AG08395 (cell line): ENCODE results near the gene SHOC2.

Experiments
- DNase-seq: peaks from one replicate; pipeline ENCODE4 v3.0.0; 2012; ENCODE audit warnings: mixed read lengths, low spot score

SHOC2 gene

DNA sequence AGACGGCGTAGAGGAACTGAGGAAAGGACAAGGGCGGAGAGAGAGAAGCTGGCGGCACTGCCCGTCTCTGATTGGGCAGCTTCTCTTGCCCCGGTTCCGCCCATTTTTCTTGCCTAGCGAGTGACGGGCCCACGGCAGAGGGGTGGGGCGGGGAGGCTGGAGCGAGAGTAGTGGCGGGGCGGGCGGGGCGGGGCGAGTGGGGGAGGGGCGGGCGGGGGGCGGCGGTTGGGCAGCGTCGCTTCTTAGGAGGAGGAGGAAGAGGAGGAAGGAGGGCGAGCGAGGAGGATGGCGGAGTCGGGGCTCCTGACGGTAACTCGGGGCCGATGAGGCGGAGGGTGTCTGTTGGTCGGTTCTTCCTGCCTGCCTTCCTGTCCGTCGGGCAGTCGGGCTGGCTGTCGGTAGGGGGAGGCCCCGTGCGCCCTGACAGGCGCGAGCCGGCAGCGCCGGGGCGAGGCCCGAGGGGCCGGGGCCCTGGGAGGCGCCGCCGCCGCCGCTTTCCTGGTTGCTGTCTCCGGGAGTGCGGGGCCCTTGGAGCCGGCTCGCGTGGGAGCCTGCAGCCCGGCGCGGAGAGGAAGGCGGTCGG, at the start of gene SHOC2:
SHOC2 (plus strand) TSS at position 256 of the 583 bp plus-strand sequence. CDS start 44,755 bp downstream, outside the sequence.
- DNase-seq: peak; percentile 61

DNA sequence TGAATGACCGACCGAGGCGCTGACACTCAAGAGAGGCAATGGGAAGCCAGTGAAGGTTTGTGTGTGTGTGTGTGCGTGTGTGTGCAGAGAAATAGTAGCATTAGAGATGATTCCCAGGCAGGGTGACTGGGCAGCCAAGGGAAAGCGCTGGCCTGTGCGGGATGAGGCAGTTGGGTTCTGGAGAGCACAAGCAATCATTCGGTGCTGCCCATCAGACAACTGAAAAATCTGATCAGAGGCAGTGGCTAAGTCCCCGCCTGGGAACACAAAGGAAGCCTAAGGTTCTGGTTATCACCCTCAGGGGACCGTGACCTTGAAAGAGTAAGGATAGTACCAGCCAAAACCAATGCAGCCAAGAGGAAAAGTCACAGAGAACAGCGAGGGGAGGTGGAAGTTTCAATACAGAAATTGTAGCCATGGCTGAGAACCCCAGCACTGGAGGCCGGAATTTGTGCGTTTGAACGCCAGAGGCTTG, 48.5 kb upstream of the SHOC2 start:
- no peak for DNase-seq

DNA sequence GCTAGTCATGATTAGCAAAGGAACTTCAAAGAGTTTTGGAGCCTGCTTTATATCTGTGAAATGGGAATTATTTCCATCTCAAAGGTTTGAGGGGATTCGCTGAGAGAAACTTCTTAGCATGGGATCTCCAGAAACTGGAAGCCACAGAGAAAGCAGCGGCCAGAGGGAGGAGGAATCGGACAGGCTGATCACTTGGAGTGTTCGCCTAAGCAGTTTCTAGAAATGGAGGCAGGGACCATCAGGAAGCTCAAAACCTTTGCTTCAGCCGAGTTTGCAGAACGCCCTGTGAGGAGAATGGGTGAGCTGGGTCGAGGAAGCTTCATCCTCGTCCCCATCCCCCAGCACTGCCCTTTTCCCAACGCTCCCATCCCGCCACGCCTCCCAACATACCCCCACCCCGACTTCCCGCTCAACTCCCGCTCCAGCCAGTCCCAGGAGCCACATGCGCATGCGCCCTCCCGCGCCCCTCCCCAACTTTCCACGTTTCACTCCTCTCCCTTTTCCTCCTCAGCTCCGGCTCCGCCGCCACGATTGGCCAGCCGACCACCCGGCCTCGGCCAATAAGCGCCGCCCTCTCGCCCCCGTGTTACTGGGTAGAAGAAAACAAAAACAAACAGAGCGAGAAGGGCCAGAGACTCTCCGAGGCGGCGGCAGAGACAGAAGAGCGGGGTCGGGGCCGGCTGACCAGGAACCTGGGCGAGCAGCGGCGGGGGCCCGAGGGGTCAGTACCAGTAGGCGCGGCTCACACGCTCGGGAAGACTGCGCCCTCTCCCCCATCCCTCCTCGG, 47.9 kb upstream of the SHOC2 start, which contains the start of gene PDCD4:
PDCD4 (plus strand) TSS at position 631 of the 787 bp plus-strand sequence. CDS start 4,100 bp downstream, outside the sequence.
- DNase-seq: peak; percentile 98

DNA sequence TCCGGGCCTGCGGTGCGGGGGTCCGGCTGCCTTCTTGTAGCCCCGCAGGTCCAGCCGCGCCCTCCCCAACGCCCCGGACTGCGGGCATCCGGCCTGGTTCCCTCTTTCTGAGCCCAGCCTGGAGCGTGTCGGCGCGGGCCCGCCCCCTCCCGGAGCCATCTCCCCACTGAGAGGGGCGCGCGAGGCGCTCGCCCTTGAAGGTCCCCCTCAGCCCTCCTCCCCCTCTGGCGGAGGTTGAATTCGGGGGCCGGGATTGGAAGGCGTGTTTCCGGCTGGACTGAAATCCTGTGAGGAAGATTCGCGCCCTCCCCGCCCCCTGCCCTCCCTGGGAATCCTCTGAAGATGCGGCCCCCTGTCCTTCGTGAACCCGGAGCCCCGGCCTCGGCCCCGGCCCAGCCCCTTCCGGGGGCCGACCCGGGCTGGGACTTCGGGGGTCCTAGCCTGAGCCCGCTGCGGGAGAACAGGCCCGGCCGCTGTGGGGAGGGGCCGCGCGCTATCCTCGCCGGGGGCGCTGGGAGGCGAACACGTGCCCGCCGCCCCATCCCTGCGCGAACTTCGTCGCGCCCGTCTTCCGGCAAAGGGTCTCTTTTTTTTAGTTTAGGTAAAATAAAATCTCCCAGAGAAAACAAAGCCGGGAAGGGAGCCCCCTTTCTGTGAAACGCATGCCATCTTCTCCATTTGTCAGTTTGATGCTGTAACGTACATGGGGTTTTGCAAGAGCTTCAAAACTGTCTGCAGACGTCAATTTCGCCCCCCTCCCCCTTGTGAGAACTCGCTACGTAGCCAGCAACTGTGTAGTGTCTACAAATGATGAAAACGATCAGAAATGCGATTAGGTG, 47.0 kb upstream of the SHOC2 start:
- peak; percentile 27 for DNase-seq

DNA sequence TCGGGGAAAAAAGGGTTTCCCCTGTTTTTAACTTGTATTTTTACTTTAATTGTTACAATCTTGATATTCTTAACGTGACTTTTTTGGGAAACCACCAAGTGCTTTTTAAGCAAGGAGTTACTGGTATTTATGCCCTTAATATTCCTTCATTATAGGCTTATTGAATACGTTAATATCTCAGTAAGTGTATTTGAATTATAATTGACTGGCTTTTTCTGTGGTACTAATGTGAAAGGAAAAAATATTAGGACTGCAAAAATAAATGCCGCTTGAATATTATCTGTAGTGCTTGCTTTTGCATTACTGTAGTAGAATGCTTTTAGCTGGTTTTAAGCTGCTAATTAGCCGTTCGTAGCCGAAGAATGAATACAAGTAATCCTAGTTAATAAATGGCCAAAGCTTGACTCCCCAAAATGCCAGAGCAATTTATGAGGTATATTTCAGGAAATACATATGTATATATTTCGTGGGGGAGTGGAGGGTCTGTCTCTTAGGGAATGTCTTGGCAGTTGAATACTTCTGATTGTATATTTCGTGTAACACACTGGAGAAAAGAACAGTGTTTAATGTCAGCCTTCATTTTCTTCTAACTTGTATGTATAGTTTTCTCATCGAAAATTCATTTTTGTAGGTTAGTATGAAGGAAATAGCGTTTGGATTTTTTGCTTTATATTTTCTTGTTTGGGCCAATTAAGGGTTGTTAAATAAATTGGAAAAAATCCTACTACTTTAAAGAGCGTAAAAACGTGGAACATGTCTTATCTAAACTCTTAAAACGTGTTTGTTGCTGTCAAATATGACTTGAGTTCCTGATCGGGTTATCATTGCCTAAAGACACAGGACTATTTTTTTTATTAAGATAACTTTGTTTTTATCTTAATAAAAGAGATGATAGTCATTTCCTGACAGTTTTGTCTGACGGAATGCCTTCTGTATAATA, 46.1 kb upstream of the SHOC2 start:
- no peak for DNase-seq

DNA sequence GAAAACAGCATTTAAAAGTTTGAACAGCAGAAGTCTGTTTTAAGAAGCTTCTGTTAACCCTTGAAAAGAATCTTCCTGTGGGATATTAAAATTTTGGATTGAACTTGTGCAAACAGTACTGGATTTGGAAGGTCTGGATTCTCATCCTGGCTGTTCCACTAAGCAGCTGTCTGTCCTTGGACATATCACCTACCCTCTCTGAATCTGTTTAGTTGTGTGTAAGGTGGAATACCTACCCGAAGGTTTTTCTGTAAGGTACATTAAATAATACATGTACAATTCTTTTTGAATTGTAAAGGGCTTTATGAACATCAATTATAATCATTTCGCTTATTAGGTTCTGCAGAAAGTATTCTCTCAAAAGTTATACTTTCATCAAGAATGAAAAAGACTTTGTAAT, 45.5 kb upstream of the SHOC2 start:
- no peak for DNase-seq

DNA sequence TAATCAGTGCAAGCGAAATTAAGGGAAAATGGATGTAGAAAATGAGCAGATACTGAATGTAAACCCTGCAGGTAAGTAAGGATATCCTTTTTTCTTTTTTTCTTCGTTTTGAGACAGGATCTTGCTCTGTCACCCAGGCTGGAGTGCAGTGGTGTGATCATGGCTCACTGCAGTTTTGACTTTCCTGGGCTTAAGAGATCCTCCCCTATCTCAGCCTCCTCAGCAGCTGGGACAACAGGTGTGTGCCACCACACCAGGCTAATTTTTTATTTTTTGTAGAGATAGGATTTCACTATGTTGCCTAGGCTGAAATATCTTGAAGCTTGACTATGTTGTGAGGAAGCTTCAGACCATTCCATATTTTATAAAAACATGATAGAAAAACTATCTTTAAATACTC, 43.4 kb upstream of the SHOC2 start:
- no peak for DNase-seq

DNA sequence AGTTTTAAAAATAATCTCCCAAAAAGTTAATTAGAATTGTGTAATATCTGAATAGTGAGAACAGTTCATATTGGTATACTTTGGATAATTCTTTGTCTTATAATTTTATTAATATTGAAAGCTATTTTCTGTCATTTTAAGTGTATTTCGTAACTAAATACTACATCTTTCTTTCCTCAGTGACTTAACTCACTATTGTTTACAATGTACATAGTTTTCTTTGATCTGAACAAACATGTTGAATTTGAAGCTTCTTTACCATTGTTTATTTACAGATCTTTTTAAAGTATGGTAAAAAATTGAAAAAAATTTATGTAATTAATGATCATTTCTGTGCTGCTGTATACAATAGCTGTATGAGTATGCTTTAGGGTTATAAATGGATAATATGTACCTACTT, 42.6 kb upstream of the SHOC2 start:
- no peak for DNase-seq

DNA sequence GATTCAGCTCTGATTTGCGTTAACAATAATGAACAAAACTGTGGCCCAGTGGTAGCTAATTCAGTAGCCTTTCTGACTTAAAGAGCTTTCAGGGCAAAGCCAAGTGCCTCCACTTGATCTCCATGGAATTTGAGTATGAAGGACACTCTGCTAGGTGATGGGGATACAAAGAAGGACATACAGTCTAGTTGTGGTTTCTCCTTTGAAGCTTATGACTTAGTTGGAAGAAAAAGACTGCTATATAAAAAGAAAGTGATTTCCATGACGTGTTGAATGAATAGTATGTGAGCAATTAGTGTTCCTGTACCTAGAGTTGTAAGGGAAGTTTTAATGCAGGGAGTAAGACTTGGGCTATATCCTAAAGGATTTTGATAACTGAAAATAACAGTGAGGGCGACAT, 39.4 kb upstream of the SHOC2 start:
- no peak for DNase-seq

DNA sequence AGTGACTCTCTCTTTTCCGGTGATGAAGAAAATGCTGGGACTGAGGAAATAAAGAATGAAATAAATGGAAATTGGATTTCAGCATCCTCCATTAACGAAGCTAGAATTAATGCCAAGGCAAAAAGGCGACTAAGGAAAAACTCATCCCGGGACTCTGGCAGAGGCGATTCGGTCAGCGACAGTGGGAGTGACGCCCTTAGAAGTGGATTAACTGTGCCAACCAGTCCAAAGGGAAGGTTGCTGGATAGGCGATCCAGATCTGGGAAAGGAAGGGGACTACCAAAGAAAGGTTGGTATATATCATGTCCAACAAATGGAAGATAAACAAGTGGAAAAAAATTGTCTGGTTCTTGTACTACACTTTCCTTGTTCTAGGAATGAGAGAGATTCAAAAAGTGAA, 38.2 kb upstream of the SHOC2 start:
- no peak for DNase-seq

DNA sequence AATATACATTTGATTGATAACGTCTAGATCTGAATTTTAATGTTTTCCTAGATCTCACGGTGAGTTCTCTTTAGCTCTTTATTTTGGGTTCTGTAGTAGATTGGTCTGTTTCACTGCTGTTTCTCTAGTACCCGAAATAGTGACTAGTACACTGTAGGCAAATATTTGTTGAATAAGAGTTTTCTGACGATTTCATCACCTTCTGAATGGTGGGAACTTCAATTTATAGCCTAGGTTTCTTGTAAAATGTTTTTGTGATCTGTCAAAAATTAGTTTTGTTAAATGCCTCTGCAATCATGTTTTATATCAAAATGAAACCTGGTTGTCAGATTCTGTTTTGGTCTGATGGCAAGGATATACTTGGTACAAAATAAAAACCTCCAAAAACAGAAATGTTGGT, 37.5 kb upstream of the SHOC2 start:
- no peak for DNase-seq

DNA sequence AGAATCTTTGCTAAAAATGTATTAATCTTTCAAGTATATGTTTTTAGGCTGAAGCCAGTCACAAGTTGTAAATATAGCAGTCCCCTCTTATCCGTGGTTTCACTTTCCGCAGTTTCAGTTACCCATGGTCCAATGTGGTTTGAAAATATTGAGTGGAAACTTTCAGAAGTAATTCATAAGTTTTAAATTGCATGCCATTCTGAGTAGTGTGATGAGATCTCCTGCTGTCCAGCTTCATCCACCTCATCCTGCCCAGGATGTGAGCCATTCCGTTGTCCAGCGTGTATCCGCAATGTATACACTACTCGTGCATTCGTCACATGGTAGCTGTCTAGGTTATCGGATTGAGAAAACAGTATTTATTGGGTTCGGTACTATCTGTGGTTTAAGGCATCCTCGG, 35.5 kb upstream of the SHOC2 start:
- no peak for DNase-seq

DNA sequence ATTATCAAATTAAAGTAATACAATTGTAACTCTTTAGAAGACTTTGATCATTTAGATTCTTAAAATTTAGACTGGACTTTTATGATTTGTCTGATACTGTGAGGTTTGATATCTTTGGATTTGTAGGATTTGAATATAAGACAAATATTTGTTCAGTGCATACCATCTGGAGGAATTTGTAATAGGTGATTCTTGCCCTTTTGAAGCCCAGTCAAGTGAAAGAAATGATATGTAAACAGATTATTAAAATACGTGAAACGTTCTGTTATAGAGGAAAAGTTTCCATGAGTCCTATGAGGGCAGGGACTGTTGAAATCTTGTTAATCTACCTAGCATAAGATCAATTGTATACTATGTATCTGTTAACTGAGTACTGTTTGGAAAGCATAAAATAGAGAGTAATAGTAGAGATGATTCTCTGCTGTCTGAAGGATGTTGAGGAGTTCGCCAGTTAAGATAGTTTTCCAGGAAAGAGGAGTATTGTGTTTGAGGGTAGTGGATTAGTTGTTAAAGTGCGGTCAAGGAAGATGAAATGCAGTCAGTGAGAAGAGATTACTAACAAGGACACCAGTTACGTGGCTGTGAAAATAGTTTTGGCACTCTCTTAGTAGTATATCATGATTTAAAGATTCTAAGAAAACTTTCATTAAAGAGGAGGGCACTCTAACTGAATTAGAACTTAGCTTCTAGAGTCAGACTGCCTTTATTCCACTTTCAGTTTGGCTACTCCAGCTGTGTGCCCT, 33.3 kb upstream of the SHOC2 start:
- no peak for DNase-seq

DNA sequence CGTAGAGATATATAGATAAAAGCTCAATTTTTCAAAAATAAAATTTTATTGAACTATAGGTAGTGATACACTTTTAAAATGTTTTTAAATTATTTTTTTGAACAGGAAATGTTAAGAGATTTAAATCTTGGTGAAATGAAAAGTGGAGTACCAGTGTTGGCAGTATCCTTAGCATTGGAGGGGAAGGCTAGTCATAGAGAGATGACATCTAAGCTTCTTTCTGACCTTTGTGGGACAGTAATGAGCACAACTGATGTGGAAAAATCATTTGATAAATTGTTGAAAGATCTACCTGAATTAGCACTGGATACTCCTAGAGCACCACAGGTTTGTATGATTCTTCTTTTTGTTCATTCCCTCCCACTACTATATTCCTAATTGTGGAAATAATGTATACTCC, 31.8 kb upstream of the SHOC2 start:
- DNase-seq: no peak

DNA sequence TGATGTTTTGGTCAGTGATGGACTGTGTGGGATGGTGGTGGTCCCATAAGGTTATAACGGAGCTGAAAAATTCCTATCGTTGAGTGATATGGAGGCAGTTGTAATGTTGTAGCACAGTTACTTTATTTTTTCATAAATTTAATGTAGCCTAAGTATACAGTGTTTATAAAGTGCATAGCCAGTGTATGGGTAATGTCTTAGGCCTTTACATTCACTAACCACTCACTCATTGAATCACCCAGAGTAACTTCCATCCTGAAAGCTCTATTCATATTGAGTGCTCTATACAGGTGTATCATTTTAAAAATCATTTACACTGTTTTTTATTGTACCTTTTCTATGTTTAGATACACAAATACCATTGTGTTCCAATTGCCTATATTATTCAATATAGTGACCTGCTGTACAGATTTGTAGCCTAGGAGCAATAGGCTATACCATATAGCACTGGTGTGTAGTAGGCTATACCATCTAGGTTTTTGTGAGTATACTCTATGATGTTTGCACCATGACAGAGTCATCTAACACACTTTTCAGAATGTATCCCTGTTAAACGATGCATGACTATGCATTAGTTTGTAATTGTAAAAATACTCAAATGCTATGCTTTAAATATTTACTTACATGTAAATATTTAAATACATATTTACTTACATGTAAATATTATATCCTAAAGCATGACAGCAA, 26.7 kb upstream of the SHOC2 start:
- DNase-seq: no peak

DNA sequence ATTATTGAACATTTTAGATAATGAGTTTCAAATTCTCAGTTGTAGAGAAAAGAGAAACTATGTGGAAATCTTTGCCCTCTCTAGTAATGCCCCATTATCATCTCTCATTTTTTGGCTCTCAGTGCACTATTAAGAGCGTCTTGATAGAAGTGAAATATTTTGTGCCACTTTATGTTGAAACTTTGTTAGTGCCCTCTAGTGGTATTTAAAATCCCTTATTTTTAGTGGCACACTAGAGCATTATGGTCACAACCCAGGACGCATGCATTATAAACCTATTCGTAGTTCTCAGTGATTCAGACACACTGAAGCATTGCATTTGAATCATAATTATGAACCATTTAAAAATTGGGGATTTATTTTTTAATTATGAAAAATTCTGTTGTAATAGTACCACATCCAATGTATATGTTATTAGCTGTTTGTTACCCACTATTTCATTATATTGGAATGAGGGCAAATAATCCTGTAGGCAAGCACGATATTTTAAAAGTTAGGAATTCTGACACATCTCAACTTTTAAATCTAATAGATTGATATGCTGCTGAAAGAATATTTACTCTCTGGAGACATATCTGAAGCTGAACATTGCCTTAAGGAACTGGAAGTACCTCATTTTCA, 25.7 kb upstream of the SHOC2 start:
- DNase-seq: peak; percentile 57

DNA sequence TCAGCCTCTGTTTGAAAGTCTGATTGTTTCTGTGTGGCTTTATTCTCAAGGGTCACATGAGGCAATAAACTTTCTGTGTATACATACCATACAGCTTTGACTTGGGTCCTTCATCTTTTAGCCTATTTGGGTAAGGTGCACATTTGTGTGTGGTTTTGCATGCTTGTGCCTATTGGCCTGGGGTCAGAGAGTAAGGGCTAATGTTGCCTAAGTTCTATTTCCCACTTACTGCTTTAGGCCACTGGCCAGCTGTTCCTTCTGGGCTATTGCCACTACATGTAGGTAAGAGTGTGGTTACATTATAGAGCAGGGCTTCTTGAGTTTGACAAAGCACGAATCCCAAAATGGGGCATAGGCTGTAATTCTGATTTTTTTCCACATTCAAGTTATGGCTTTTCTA, 22.2 kb upstream of the SHOC2 start:
- no peak for DNase-seq

DNA sequence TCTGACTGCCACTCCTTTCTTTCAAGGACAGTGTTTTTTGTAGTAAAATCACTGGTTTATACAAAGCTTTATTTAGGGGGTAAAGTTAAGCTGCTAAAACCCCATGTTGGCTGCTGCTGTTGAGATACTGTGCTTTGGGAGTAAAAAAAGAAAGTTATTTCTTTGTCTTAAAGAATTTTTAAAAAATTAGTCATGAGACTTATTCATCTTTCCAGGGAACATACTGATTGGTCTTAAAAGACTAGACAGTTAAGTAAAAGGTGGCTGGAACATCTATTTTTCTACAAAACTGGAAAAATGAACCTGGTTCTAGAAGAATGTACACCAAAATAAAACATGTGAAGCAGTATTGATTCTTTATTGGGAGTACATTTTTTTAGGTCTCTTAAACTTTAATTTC, 21.0 kb upstream of the SHOC2 start:
- DNase-seq: no peak

DNA sequence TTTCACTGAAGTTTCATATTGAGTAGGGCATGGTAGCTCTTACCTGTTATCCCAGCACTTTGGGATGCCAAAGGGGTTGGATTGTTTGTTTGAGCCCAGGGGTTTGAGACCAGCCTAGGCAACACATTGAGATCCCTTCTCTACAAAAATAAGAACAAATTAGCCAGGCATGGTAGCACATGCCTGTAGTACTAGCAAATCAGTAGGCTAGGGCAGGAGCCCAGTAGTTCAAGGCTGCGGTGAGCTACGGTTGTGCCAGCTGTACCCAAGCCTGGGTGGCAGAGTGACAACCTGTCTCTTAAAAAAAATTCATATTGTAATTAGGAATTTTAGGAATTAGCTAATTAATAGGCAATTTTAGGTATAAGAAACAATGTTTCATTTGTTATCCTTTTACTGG, 18.4 kb upstream of the SHOC2 start:
- DNase-seq: no peak
